HG03175 (cell line): ENCODE results near the gene UNC80.

Experiments
- ATAC-seq: cut with Tn5 transposase; IDR thresholded peaks from one replicate; pipeline ENCODE4 v1.9.1; 2021; ENCODE audit warnings: mild to moderate bottlenecking, moderate library complexity; ENCODE audit not compliant: unreplicated experiment

UNC80 gene

DNA sequence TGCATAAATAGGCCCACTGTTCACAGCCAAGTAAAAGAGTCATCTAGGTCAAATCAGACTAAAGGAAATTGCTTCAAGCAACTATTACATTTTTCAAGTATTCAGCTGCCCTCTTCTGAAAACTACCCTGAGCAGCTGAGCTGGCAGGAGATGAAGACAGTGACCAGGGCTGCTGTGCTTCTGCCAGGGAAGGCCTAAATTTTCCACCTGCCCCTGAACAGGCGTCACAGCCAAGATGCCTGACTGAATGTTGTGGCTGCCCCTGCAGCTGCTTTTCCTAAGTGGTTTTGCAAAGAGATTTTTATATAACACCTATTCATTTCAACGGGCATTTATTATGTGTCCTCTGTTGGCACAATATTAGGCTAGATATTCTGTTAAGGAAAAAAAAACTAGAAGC is 134.1 kb downstream of the UNC80 start:
- no peak for ATAC-seq

DNA sequence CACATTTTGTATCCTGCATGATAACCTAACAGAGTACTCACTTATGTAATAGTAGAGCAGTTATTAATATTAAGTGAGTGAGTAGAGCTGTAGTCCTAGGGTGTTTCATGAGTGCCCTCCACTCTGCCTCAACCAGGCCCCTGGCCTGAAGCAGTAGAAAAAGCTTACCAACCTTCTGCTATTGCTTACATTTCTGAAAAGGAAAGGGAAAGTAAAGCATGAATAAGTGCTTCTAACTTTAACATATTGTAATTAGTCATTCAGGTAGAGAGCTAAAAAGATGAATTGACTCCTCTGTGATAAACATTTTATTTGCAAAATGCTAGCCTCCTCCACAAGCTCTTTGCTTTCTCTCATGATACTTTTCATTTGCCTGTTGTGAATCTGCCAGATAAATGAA is 136.1 kb downstream of the UNC80 start:
- no peak for ATAC-seq

DNA sequence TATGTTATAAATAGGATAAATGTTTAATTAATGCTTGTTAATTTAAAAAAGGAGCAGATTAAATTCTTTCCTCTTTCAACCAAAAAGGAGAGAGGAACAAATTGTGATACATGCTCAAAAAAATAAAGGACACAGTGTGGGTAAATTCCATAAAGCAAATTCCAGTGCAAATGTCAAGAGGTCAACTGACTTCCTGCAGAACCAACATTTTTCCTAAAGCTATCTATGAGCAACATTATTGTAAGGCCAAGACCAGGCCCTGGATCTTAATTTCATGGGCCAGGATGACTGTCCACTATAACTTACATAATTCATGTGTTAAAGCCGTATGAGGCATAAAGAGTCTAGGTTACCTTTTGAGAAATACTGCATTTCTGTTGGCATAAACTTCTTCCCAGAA is 136.9 kb downstream of the UNC80 start:
- no peak for ATAC-seq

DNA sequence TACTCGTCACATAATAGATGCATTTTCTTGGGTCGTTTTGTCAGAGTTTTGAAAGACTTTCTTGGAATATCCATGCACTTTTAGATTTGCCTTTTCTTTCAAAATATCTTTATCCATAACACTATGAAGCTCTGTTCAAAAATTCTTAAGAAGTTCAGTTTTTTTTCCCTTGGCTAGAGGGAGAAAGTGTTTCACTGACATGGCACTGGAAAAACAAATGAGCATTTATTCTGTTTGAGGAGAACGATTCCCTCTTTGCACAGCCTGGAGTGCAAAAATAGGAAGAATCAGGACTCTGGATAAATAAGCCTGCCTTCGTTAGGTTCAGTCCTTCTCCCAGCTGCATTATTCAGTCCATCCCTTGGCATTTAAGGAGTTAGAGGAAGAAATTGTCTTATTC is 139.9 kb downstream of the UNC80 start:
- ATAC-seq: no peak

DNA sequence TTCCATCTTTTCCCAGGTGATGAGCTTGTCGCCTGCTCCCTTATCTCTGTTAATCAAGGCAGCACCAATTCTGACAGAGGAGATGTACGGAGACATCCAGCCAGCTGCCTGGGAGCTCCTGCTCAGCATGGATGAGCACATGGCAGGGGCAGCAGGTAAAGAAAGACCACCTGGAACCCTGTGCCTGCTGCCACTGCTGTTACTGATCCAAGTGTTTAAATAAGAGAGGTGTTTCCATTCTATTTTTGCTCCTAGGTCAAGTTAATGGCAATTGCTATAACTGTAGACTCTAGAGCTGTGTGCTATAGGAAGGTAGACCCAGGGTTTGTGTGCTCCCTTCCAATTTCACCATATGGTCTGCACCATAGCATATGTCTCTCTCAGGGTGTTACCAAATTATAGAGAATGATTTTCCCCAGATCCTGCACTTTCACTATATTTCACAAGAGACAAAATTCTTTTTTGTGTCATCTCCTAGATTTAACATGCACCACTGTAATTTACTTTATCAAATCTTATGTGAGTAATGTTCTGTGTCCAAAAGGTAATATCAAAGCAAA is 142.2 kb downstream of the UNC80 start:
- ATAC-seq: no peak

DNA sequence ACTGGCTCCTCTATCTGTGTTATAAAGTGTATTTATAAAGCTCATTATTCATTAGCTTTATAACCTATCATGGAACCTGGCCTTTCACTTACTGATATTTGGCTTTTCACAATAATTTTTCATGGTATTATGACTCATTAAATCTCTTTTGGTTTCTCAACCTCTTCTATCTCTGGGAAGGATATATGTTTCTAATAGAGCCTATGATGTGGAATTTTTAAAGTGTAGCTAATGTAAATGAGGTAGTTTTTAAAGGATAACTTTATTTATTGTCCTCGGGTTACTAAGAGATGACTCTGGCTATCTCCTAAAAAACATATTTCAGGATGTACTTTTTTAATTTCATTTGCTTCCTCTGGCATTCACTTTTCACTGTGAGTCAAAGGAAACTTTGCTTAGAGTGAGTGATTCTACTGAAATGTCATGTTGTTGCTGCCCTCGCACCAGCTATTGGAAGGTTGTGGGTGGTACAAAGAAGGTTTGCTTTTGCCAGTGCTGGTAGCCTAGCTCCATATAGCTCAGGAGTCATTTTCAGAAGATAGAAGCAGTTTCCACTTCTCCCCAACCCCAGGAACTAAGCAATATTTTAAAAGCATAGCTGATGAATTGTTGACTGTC is 145.6 kb downstream of the UNC80 start:
- no peak for ATAC-seq

DNA sequence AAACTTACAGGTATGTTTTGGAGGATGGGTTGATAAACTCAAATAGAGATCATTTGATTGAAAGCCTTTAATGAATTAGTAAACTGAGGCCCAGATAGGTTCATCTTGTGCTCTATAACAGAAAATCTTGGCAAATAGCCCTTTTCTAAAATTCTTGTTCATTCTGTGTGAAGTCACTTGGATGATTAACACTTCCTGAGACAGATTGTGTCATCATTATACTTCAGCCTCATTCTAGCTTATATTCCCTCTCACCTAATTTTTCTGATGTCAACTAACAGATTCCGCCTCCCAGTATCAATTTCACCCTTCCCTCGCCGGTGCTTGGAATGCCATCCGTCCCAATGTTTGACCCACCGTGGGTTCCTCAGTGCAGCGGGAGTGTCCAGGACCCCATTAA is 146.6 kb downstream of the UNC80 start:
- no peak for ATAC-seq

DNA sequence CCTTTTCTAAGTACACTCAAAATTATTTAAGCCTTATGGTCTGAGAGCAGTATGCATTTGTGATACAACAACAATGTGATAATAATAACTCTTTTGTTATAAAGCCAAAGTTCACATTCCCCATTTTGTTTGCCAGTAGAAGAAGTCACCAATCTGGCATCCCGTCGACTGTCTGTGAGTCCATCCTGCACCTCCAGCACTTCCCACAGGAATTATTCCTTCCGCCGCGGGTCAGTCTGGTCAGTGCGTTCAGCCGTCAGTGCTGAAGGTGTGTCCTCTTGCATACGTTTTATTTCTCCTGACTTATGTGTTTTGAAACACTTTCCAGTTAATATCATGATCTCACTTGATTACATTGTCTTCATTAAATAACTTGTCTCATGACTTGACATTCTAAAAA is 150.5 kb downstream of the UNC80 start:
- no peak for ATAC-seq

DNA sequence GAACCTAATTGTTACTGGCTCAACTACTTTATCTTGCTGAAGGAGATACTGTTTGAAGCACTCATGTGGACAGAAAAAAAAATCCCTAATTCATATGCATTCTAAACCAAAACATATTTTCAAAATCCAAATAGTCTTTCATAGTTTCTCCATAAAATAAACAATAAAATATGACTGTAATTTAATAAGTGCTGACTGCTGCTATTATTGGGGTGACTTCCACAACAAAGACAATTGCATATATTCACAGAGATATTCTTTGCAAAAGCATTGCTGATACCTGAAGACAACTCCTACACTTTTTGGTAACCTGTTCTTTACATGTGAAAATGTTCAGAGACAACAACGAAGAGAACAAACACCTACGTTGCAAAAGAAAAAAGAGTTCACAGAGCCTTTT is 157.7 kb downstream of the UNC80 start:
- ATAC-seq: no peak

DNA sequence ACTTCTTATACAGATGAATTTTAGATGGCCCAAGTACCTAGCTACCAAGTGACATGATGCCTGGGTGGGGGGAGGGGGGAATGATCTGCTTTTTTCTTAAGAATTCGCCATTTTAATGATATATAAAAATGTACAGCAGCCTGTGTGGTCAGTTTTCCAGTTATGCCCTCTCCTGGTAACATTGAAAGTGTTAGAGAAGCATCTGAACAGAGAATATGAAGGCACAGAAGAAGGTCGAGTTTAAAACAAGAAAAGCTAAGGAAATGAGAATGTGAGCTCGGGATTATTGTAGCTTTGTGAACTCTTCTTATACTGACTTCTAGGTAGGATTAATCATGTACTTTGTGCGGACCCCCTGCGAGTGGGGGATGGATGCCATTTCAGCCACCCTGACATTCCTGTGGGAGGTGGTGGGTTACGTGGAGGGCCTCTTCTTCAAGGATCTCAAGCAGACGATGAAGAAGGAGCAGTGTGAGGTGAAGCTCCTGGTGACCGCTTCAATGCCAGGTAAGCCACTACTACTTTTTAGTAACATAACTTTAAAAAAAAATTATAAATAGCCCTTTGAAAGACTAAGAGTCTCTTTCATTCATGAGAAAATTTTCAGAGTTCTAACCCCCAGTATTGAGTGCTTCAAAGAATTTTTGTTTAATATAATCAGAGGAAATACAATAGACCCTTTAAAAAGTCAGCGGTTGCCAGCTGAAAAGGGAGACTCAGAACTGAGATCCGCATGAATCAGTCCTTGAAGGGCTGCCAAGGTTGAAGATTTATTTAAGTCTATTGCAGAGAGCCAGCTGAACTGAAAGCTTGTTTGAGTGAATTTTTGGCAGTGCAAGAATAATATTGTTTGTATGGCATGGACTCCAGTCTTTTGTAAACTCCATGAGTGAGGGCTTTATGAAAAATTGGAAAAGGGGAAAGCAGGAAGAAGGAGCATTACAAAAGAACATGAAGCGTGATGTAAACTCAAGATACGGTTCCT is 162.2 kb downstream of the UNC80 start:
- ATAC-seq: no peak

DNA sequence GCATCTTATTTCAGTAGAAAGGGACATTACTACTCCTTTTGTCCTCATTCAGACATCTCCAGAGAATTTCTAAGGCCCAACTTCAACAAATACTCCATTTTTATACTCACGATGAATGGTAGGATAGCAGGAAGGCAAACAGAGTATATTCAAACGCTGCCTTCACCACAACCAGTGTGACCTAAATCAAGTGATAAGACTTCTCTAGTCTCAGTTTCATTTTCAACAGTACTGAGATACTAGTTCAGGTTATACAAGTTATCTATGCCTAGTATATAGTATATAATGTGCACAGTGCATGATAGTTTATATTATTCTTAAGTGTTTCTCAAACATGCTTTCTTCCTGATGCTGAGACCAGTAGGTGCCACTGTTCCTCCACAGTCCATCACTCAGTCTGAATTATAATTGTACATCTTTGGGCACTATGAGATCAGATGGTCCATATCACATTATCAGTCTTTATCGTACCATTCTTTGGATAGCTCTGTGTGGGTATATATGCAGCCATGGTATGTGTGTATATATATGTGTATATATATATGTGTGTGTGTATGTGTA is 164.6 kb downstream of the UNC80 start:
- ATAC-seq: peak; percentile 41

DNA sequence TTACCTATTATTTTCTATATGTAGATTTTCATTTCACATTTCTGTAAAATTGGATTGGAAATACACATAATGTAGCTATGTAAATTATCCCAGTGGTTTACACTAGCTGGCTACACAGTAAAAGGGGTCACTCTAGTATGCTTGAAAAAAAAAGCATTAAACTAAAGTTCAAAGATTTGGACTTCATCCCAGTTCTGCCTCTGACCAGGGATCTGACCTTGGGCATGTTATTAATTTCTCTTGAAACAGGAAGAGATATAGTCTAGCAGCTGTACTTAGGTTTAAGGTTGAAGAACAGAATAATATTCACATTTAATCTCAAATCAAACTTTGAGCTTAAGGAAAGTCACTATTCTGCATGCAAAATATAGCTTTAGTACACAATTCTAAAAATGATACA is 166.3 kb downstream of the UNC80 start:
- ATAC-seq: no peak

DNA sequence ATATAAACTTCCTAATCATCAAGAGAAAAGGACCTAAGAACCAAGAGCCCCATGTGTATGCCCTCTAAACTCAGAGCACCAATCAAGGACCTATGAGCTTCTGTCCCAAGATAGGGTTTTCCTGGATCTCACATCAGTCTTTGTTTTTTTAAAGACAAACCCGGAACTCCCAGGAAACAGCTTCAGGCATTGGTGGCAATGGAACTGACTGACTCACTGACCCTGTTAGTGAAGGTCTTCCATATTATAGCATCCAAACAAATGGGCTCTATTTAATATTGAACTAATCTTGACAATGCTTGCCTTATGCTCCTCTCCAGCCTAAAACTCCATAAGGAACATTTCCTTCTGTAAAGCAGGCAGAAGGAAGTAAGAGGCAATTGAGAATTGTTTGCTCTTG is 167.3 kb downstream of the UNC80 start:
- no peak for ATAC-seq

DNA sequence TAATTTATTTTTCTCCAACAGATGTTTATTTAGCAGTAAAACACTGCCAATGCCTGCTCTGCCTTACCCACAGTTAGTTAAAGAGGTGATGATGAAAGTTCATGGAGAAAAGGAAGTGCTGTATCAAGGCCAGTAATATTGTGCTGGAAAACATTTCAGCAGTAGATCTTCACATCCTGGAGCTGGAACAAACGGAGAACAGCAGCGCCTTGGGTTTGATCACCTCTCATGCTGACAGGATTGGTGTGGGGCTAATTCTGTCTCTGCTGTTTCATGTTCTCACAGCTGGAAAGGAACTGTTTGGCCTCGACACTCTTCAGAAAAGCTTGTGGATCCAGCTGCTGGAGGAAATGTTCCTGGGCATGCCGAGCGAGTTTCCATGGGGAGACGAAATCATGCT is 169.3 kb downstream of the UNC80 start:
- ATAC-seq: no peak

DNA sequence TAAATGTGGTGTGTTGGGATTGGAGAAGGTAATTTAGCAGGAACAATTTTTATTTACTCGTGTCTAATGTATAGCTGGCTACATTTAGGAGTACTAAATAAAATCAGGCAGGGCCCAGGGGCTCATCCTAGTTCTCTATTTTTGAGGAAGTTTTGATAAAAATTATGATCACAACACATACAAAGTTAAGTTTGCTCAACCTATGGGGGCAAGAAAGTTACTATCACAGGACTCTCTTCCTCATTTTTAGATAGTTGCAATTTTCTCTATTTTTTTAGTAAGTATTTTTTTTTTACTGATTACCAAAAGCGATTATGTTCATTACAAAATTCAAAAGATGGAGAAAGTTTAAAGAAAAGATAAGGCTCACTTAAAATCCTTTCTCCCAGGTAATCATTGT is 170.8 kb downstream of the UNC80 start:
- no peak for ATAC-seq

DNA sequence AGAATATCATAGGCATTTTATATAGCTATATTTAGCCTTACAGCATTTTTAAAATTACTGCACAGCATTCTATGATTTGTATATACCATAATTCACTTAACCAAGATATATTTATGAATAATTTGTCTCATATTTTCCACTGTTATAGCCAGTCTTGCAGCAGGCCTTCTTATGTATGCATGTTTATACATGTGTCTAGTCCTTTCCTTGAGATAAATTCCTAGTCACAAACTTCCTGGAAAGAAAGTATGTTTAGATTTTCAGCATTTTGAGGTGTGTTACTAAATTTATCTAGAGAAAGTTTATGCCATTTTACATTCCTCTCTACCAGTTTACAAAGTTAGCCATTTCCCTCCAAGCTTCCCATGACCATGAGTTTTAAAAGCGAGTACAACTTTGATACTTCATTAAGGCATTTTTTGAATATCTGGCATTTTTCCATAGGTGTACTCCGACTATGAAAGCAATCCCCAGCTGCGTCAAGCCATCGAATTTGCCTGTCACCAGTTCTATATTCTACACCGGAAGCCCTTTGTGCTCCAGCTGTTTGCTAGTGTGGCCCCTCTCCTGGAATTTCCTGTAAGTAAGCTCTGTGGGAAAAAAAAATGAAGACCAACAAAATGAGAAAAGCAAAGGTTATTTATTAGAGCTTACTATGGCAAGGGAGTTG is 171.4 kb downstream of the UNC80 start:
- no peak for ATAC-seq

DNA sequence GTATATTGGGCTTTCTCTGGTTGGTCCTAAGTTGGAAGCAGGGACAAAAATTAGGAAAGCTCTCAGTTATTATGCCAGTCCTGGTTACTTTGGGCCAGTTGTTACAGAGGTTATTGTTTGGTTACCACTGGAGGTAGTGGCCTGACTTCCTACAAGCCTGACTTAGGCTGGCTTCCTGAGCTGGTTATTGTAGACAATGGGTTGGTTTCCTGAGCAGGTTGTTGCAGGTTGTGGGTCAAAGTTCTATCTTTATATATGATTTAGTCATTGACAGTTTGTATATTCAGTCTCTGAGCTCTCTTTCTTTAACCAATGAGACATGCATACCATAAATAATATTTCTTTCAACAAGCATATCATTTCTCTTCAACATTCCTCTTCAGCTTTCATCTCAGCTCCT is 172.1 kb downstream of the UNC80 start:
- ATAC-seq: no peak

DNA sequence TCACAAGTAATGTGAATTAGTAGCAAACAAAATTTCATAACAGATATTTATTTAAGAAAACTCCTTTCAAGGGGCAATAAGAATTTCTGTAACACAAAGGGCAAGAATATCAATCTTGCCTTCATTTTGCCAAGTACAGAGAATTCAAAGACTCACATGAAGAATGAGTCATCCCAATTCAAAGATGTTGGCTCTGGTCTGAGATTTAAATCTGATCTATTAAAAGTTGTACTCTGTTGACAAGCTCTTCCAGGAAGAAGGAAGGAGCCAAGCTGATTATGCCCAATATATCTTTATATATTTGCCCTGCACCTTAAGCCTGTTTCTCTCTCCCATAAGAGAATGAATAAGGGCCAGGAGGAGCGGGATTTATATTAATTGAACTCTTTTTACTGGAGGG is 174.9 kb downstream of the UNC80 start:
- no peak for ATAC-seq

DNA sequence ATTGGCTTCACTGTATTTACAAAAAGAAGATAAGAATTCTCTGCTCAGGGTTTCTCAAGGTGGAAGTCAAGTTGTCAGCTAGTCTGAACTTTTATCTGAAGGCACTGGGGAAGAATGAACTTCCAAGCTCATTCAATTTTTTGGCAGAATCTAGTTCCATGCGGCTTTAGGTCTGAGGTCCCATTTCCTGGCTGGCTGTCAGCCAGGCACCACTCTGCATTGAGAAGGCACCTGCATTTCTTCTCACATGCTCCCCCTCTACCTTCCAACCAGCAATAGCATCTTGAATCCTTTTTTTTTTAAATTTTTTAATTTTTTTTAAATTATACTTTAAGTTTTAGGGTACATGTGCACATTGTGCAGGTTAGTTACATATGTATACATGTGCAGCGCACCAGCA is 184.6 kb downstream of the UNC80 start:
- ATAC-seq: no peak

DNA sequence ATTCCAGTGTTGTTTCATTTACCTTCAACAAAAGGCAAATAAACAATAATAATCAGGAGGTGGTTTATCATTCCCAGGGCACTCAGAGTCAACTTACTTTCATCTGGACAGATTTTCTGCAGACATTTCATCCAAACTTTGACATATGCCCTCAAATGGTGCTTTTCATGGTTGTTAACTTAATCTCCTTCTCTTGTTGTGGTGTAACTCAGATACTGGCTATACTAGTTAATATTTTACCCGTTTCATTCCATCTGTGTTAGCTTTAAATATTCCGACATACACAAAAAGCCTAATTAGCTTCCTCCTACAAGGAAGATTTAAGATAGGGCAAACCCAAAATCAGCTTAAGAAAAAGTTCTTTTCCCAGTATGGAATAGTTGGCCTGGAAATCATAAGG is 186.4 kb downstream of the UNC80 start:
- ATAC-seq: no peak

DNA sequence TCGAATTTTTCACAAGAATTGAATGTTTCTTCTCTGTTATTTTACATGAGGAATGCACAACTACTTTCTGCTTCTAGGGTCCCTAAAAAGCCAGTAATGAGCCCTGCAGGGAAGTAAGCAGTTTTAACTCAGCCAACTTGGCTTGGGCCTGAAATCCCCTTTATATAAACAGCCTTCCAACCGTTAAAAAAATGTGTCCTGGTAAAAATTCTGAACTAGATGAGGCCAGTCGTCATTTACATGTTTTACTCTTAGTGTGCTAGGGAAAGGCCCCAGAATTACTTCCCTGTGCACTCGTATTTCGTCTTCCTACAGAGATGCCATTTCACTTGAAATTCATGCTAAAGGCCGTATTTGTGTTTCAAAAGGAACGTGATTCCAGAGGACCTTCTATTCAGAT is 188.4 kb downstream of the UNC80 start:
- no peak for ATAC-seq
